SK-N-MC (cell line): Measurements from ENCODE around the gene MPIG6B.

Source experiments
- DNase-seq: peaks from one replicate; pipeline ENCODE4 v3.0.0-alpha.2; 2011; ENCODE audit warnings: low read depth, low spot score
- H3K27ac ChIP-seq: fragments of 200-600 bp; sonication (generic); 2 replicates; pipeline ENCODE4 v1.5.1; 2016; ENCODE audit warnings: mixed run types
- H3K36me3 ChIP-seq: fragments of 200-600 bp; sonication (generic); 2 replicates; pipeline ENCODE4 v1.6.1; 2017; ENCODE audit warnings: antibody characterized with exemption, low read length, mixed read lengths; ENCODE audit not compliant: insufficient read depth
- H3K4me3 ChIP-seq: fragments of 200-600 bp; sonication (generic); 2 replicates; pipeline ENCODE4 v1.5.1; 2016
- H3K9ac ChIP-seq: fragments of 200-600 bp; sonication (generic); 2 replicates; pipeline ENCODE4 v1.8.0; 2017; ENCODE audit warnings: mixed run types, mixed read lengths; ENCODE audit not compliant: insufficient read length
- H3K9me3 ChIP-seq: fragments of 200-600 bp; sonication (generic); 2 replicates; pipeline ENCODE4 v1.6.1; 2017; ENCODE audit warnings: low read depth, mild to moderate bottlenecking, antibody characterized with exemption, low read length, moderate library complexity, mixed read lengths
- EZH2 ChIP-seq: fragments of 200-600 bp; sonication (generic); IDR thresholded peaks from one replicate; pipeline ENCODE4 v1.6.1; 2017; ENCODE audit warnings: antibody characterized with exemption
- FOXP2 ChIP-seq: optimal IDR thresholded peaks from 2 replicates; pipeline ENCODE3; 2011; ENCODE audit warnings: mild to moderate bottlenecking, moderate library complexity; ENCODE audit not compliant: insufficient read depth; ENCODE audit errors: extremely low read length, control extremely low read depth
- POLR2AphosphoS5 ChIP-seq: IDR thresholded peaks from 2 replicates; pipeline ENCODE4 v1.6.1; 2012; ENCODE audit warnings: mild to moderate bottlenecking, low read depth, low read length, borderline replicate concordance

Gene MPIG6B

DNA sequence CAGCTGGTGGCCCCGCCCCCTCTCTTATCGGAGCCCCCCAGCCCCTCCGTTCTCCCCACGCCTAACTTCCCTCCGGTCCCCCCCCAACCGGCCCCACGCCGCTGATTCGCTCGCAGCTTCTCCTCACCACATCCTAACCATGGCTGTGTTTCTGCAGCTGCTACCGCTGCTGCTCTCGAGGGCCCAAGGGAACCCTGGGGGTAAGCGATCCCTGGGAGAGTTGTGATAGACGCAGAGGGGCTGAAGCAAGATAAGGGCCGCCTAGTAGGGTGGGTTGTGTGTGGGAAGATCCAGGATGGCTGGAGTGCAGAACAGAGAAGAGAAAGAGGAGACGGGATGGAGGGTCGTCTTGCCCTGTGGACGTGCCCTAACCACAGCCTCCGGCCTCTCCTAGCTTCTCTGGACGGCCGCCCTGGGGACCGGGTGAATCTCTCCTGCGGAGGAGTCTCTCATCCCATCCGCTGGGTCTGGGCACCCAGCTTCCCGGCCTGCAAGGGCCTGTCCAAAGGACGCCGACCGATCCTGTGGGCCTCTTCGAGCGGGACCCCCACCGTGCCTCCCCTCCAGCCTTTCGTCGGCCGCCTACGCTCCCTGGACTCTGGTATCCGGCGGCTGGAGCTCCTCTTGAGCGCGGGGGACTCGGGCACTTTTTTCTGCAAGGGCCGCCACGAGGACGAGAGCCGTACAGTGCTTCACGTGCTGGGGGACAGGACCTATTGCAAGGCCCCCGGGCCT is at the start of gene MPIG6B:
TSS of gene MPIG6B (plus strand) at position 129 of the 735 bp plus-strand sequence. CDS start at position 140, 11 bp downstream.
- DNase-seq = no peak
- H3K36me3 ChIP-seq = peaks cover 6% of the 10 kb centered on the region; the same call in 1 of the 2 replicates
- H3K27ac ChIP-seq = no peak within 1 kb of the TSS
- H3K4me3 ChIP-seq = no peak within 1 kb of the TSS
- no peaks in the 10 kb centered on the region for H3K9me3 ChIP-seq
- TF ChIP-seq EZH2 (no peak), FOXP2 (no peak), POLR2AphosphoS5 (no peak)
- no peak within 1 kb of the TSS for H3K9ac ChIP-seq

DNA sequence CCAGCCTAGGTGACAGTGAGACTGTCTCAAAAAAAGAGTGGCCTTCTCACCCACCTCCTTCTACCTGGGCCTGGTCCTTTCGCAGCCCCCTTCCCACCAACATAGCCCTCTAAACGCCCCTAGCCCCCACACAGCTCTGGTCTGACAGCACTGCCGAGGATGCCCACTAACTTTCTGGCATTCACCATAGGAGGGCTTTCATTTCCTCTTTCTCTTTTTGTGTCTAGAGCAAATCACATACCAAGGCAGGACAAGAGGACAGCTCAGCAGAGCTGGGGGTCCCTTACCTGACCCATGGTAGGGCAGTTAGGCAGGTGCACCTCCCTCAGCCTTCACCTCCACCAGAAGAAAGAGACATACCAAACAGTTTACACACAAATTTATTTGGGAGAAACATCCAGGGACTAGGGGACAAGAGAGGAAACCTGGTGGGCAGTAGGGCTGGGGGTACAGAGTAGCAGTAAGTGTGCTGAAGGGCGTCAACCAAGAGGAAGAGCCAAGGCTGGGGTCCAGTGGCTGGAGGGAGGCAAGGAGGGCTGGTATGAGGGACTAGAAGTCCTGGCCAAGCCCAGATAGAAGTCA is 46.8 kb upstream of the MPIG6B start:
- Histone ChIP-seq H3K9ac (no peak overlapping the region), H3K9me3 (no peaks in the 10 kb centered on the region), H3K27ac (no peak overlapping the region), H3K4me3 (no peak overlapping the region), H3K36me3 (peaks cover 12% of the 10 kb centered on the region; the same call in 1 of the 2 replicates)
- no peak for TF ChIP-seq POLR2AphosphoS5
- no peak for TF ChIP-seq EZH2
- no peak for TF ChIP-seq FOXP2
- DNase-seq = no peak

- no peak for DNase-seq
- Histone ChIP-seq H3K36me3 (peaks cover 7% of the 10 kb centered on the region; the same call in 1 of the 2 replicates), H3K9me3 (no peaks in the 10 kb centered on the region), H3K9ac (no peak overlapping the region), H3K4me3 (no peak overlapping the region), H3K27ac (no peak overlapping the region)
- TF ChIP-seq POLR2AphosphoS5 (no peak), FOXP2 (no peak), EZH2 (no peak)
Observed at GRCh38 chr6:31676904-31677303, 46.3 kb upstream of the MPIG6B start.

GRCh38 chr6:31677955-31678354 is 45.2 kb upstream of the MPIG6B start:
- H3K4me3 ChIP-seq = no peak overlapping the region
- TF ChIP-seq FOXP2 = no peak
- TF ChIP-seq POLR2AphosphoS5 = no peak
- no peak for TF ChIP-seq EZH2
- H3K9ac ChIP-seq = no peak overlapping the region
- H3K9me3 ChIP-seq = no peaks in the 10 kb centered on the region
- DNase-seq = no peak
- no peak overlapping the region for H3K27ac ChIP-seq
- H3K36me3 ChIP-seq = no peaks in the 10 kb centered on the region; the same call in 1 of the 2 replicates

GRCh38 chr6:31680226-31681134 is 42.7 kb upstream of the MPIG6B start, which contains the start of gene LY6G5C:
LY6G5C (minus strand) TSS chr6:31681067; CDS start chr6:31680373, 694 bp downstream.
- Histone ChIP-seq H3K9me3 (no peaks in the 10 kb centered on the region), H3K9ac (peak within 1 kb of the TSS; percentile 50), H3K27ac (no peak within 1 kb of the TSS), H3K4me3 (peak within 1 kb of the TSS; percentile 76), H3K36me3 (no peaks in the 10 kb centered on the region)
- DNase-seq = peak; percentile 18
- TF ChIP-seq POLR2AphosphoS5 (no peak), EZH2 (no peak), FOXP2 (no peak)

- Histone ChIP-seq H3K9ac (peak overlapping the region; percentile 50), H3K27ac (no peak overlapping the region)
Observed at GRCh38 chr6:31681135-31681671, 42.0 kb upstream of the MPIG6B start.

GRCh38 chr6:31683591-31683990 is 39.6 kb upstream of the MPIG6B start:
- no peak overlapping the region for H3K4me3 ChIP-seq
- peaks cover 9% of the 10 kb centered on the region; the same call in 1 of the 2 replicates for H3K36me3 ChIP-seq
- H3K9ac ChIP-seq = no peak overlapping the region
- no peak overlapping the region for H3K27ac ChIP-seq
- H3K9me3 ChIP-seq = no peaks in the 10 kb centered on the region
- no peak for DNase-seq
- TF ChIP-seq FOXP2 = no peak
- TF ChIP-seq POLR2AphosphoS5 = no peak

More at GRCh38 chr6:31681135-31681671, 42.0 kb upstream of the MPIG6B start:
- Histone ChIP-seq H3K4me3 (peak overlapping the region; percentile 76), H3K36me3 (no peaks in the 10 kb centered on the region), H3K9me3 (no peaks in the 10 kb centered on the region)
- TF ChIP-seq POLR2AphosphoS5 = peak; percentile 26; the same call in 1 of the 2 replicates
- no peak for TF ChIP-seq FOXP2
- DNase-seq = no peak
